Measurements from ENCODE around the gene CACNA1D. TPM values are rescaled to one million over a fixed set of nuclear protein-coding genes. Genes with fewer than 3 reads are reported as not detected.

The CACNA1D gene
- total and polyA plus RNA-seq, 2 donors (not counting 1 experiment from before 2014, with no cell fraction given), result 0.17 to 0.37 TPM

DNA sequence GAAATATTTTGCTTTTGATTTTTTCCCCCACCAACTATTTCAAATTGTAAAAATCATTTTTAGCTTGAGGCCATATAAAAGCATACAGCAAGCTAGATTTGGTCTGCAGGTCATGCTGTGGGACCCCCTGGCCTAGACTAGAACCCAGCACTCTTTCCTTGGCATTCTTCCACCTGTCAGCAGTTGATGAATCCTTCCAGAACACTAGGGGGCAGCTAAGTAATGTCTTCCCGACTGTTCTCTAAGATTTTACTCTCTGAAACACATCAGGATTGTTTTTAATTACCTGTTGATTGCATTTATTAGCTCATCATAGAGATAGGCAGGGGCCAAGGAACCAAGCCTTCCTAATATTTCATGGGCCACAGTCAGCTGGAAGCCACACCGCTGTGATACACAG lies 174.5 kb downstream of the CACNA1D start:
- Histone ChIP-seq H3K27me3 (ENCODE audit: control insufficient read depth, insufficient read depth, low read length) (peaks cover 4% of the 10 kb centered on the region), H3K4me2 (ENCODE audit: extremely low read depth, insufficient read depth, low read length) (no peak overlapping the region), H3K27ac (ENCODE audit: insufficient read depth, low read length) (no peak overlapping the region), H3K9ac (ENCODE audit: insufficient read depth, low read length) (no peak overlapping the region), H2AFZ (ENCODE audit: low read length) (no peak overlapping the region), H3K4me1 (ENCODE audit: control insufficient read depth, extremely low read depth, insufficient read depth, low read length) (no peaks in the 10 kb centered on the region), H3K36me3 (ENCODE audit: control insufficient read depth, insufficient read depth, low read length) (no peaks in the 10 kb centered on the region), H3K79me2 (ENCODE audit: control insufficient read depth, insufficient read depth, low read length) (no peaks in the 10 kb centered on the region), H3K9me3 (ENCODE audit: control insufficient read depth, insufficient read depth, low read depth, low read length) (no peaks in the 10 kb centered on the region), H4K20me1 (ENCODE audit: control insufficient read depth, extremely low read depth, insufficient read depth, low read length) (no peaks in the 10 kb centered on the region), H3K4me3 (replicated peaks in 1 of 4; ENCODE audit: control extremely low read depth in 1 of 4, insufficient read depth in 1 of 4, low read depth in 3 of 4, low read length in 4 of 4) (no peak overlapping the region)
- no peak for TF ChIP-seq EZH2 (IDR thresholded peaks at IDR 0.05; ENCODE audit: low read length, missing control alignments)
- TF ChIP-seq CTCF (conservative IDR thresholded peaks at IDR 0.05 in 1 of 2, IDR thresholded peaks at IDR 0.05 in 1 of 2; ENCODE audit: low read depth in 1 of 2, low read length in 2 of 2), result peak; percentile 20 to 37
- DNase-seq (ENCODE audit: low read depth in 2 of 2), result no peak

- no peak for DNase-seq (ENCODE audit: low read depth in 2 of 2)
- H3K27ac ChIP-seq (ENCODE audit: insufficient read depth, low read length), result no peak overlapping the region
- no peaks in the 10 kb centered on the region for H3K9me3 ChIP-seq (ENCODE audit: control insufficient read depth, insufficient read depth, low read depth, low read length)
- no peaks in the 10 kb centered on the region for H4K20me1 ChIP-seq (ENCODE audit: control insufficient read depth, extremely low read depth, insufficient read depth, low read length)
- H3K4me3 ChIP-seq (replicated peaks in 1 of 4; ENCODE audit: control extremely low read depth in 1 of 4, insufficient read depth in 1 of 4, low read depth in 3 of 4, low read length in 4 of 4), result no peak overlapping the region
- no peak overlapping the region for H3K4me2 ChIP-seq (ENCODE audit: extremely low read depth, insufficient read depth, low read length)
- no peak for TF ChIP-seq CTCF (conservative IDR thresholded peaks at IDR 0.05 in 1 of 2, IDR thresholded peaks at IDR 0.05 in 1 of 2; ENCODE audit: low read depth in 1 of 2, low read length in 2 of 2)
- TF ChIP-seq EZH2 (IDR thresholded peaks at IDR 0.05; ENCODE audit: low read length, missing control alignments), result no peak
- no peaks in the 10 kb centered on the region for H3K36me3 ChIP-seq (ENCODE audit: control insufficient read depth, insufficient read depth, low read length)
- H3K9ac ChIP-seq (ENCODE audit: insufficient read depth, low read length), result no peak overlapping the region
- H2AFZ ChIP-seq (ENCODE audit: low read length), result no peak overlapping the region
- H3K4me1 ChIP-seq (ENCODE audit: control insufficient read depth, extremely low read depth, insufficient read depth, low read length), result no peaks in the 10 kb centered on the region
- peaks cover 4% of the 10 kb centered on the region for H3K27me3 ChIP-seq (ENCODE audit: control insufficient read depth, insufficient read depth, low read length)
- H3K79me2 ChIP-seq (ENCODE audit: control insufficient read depth, insufficient read depth, low read length), result no peaks in the 10 kb centered on the region
These were observed 176.3 kb downstream of the CACNA1D start for GRCh38 chr3:53670721-53671120.

DNA sequence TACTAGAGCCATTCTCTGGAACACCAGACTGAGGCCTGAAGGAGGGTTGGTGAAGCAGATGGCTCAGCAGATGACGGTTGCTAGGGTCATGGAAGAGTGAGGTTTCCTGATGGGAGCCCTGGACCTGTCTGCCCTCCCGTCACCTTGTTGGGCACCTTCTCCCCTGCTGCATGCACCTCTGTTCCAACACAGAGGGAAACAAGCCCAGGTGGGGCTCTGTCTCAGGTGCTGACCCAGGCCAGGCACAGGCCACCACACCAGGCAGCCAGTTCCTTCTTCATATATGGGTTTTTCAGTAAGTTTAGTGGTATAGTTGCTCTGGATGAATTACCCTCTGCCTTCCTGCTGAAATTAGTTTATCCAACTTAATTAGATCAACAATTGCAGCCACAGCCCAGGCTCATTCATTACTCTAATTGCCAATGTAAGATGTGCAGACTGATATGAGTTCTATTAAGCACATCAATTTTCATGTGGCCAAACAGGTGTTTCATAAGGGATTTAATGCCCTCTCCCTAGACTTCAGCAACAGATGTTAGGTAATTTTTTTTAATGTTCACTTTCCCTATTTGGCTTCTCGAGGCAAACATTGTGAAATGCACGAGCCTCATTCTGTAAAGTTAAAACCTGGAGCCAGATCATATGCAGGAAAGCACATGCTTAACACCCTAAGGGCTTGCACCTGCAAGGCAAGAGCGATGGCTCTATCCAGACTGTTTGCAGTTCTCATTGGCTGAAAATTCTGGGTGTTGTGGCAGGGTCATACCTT lies 177.0 kb downstream of the CACNA1D start:
- Histone ChIP-seq H2AFZ (ENCODE audit: low read length) (no peak overlapping the region), H3K9me3 (ENCODE audit: control insufficient read depth, insufficient read depth, low read depth, low read length) (no peaks in the 10 kb centered on the region), H3K9ac (ENCODE audit: insufficient read depth, low read length) (no peak overlapping the region), H3K79me2 (ENCODE audit: control insufficient read depth, insufficient read depth, low read length) (no peaks in the 10 kb centered on the region), H3K4me2 (ENCODE audit: extremely low read depth, insufficient read depth, low read length) (no peak overlapping the region), H3K27me3 (ENCODE audit: control insufficient read depth, insufficient read depth, low read length) (peaks cover 4% of the 10 kb centered on the region), H3K36me3 (ENCODE audit: control insufficient read depth, insufficient read depth, low read length) (no peaks in the 10 kb centered on the region), H4K20me1 (ENCODE audit: control insufficient read depth, extremely low read depth, insufficient read depth, low read length) (no peaks in the 10 kb centered on the region), H3K4me3 (replicated peaks in 1 of 4; ENCODE audit: control extremely low read depth in 1 of 4, insufficient read depth in 1 of 4, low read depth in 3 of 4, low read length in 4 of 4) (no peak overlapping the region), H3K27ac (ENCODE audit: insufficient read depth, low read length) (no peak overlapping the region), H3K4me1 (ENCODE audit: control insufficient read depth, extremely low read depth, insufficient read depth, low read length) (no peaks in the 10 kb centered on the region)
- no peak for DNase-seq (ENCODE audit: low read depth in 2 of 2)
- TF ChIP-seq CTCF (conservative IDR thresholded peaks at IDR 0.05 in 1 of 2, IDR thresholded peaks at IDR 0.05 in 1 of 2; ENCODE audit: low read depth in 1 of 2, low read length in 2 of 2), result no peak
- TF ChIP-seq EZH2 (IDR thresholded peaks at IDR 0.05; ENCODE audit: low read length, missing control alignments), result no peak
